GM19372 (cell line): ENCODE data around the gene RAPGEF1.

Experiments used
- ATAC-seq: cut with Tn5 transposase; IDR thresholded peaks from one replicate; pipeline ENCODE4 v1.9.1; 2021; ENCODE audit warnings: mild to moderate bottlenecking, low read depth, moderate library complexity; ENCODE audit not compliant: unreplicated experiment

Gene RAPGEF1

DNA sequence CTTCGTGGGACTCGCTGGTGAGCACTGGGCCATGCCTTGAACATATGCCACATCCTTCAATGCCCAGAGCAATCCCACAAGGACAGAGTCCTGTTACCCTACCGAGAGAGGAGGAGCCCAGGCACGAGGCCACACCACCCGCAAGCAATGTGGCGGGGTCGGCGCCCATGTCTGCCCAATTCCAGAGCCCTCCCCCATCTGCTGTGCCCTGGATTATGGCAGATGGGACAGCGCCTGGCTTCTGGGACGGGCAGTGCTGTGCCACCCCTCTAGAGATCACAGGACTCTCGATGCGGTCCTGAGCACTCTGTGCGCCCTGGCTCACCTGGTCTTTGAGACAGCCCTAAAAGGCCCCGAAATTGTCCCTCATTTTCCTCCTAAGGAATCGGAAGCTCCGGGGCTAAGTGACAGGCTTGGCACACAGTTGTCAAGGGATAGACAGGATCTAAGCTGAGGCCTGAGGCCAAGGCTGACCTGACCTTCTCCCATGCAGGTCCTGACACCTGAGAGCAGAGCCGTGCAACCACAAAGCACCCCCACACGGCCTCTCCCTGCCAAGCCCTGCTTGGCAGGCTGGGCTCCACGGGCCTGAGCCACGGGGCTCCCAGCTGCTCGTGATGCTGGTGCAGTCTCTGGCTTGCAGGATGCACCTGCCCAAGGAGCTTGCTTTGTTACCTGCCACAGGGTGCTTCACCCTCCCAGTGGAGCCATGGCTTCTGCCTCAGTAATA lies 145.8 kb downstream of the RAPGEF1 start:
- ATAC-seq = no peak

DNA sequence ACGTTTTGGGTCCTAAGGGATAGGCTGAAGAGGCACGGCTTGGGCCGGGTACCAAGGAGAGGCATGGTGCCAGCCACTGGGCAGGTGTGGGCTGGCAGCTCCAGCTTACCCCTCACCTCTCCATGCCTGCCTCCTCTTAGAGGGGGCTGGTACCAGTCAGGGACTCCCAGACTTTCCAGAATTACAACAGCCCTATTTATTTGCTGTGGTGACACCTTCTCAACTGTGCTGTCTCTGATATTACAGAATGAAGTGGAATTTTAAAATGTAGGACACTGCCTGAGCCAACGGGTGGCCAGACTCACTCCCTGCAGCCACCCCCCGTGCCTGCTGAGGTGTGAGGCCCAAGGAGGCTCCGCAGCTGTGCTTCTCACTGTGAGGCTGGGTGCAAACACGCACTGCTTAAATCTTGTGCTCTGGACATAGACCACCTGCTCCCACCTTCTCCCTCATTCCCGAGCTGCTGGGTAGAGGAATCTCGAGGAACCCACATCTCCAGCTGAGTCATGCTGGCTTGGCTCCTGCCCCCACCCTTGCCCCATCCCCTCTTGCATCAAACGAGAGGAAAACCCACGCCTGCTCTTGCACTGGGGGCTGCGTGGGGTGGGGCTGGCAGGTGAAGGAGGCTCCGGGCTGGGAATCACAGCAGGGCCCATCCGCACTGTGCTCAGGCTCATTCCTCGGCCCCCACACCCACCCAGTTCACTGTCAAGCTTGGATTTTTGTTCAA lies 146.6 kb downstream of the RAPGEF1 start:
- ATAC-seq = no peak

DNA sequence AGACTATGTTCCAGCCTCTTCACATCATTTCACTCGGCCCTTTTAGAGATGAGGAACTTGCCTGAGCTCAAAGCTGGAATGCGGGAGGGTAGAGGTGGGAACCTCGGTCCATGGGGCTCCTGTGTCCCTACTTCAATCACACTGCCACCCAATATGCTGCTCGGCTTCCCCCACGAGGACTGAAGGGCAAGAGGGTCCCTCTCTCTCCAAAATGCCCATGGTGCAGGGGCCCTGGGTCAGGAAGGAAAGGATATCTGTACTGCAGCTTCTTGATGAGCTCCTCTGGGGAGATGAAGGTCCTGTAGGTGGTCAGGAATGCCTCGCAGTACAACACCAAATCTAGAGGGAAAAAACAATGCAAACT lies 148.0 kb downstream of the RAPGEF1 start:
- ATAC-seq = no peak

DNA sequence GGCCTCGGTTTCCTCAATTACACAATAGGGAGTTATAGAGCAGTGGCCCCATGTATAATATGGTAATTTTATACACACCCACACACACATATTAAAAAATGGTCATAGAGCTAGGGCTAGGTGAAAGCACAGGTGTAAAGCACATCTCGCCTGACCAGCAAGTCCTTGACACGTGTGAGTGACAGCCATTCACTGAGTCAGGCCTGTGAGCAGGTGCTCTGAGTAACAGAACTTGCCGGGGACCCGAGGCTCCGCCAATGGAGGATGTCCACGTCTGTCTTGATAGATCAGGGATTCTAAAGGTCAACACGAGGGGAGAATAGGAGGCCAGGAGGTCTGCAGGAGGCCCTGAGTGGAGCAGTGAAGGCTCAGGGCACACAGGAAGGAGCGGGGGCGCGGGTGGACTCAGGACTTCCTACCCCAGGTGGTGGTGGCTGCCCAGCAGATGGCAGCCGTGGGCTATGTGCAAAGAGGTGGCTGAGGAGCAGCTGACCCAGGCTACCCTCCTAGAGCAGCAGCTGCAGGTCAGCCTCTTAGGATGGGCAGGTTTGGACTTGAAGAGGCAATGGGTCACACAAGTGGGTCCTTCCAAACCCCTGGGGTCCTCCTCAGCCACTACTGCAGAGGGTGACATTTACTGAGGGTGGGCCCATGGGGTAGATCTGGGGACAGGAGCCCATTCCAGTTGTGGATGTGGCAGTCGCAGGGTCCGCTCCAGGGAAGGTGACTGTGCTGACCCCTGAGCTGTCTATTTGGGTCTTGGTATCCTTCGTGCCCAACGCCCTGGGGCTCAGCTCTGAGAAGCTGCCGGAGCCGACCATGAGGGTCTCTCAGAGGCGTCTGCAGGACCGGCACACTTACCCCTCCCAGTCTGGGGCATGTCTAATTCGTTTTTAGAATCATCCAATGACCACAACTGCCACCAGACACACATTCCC lies 148.7 kb downstream of the RAPGEF1 start:
- ATAC-seq = no peak

DNA sequence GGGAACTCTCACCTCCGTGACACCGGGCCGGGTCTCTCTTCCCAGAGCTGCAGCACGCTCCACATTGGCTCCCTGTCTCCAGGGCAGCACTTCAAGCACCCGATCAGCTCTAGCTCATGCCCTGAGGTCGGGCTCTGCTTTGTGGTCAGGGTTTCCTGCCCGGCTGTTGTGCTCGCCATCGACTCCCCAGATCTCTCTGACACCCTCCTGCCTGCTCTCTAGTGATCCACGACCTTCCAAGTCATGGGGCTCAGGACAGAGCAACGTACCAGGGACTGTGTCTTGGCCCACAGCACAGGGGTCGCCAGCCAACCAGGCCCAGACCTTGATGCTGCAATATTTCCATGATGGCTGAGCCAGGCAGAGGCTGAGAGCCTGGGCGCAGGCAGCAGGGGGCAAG lies 149.4 kb downstream of the RAPGEF1 start:
- no peak for ATAC-seq

DNA sequence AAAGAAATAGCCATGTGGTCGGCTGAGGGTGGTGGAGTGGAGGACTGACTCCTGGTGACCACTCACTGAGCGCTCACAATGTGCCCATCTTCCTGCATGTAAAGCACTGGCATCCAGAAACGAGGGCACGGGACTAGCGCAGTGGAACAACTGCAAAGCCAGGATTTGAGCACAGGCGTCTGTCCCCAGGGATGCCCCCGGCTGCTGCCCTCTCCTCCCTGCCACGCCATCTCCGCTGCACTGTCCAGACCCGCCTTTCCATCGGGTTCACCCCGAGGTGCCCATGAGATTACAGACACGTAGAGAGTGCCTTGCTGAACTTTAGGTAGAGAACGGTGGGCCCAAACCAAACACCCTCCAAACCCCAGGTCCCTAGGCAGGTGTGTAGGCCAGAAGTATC lies 149.9 kb downstream of the RAPGEF1 start:
- ATAC-seq = no peak

DNA sequence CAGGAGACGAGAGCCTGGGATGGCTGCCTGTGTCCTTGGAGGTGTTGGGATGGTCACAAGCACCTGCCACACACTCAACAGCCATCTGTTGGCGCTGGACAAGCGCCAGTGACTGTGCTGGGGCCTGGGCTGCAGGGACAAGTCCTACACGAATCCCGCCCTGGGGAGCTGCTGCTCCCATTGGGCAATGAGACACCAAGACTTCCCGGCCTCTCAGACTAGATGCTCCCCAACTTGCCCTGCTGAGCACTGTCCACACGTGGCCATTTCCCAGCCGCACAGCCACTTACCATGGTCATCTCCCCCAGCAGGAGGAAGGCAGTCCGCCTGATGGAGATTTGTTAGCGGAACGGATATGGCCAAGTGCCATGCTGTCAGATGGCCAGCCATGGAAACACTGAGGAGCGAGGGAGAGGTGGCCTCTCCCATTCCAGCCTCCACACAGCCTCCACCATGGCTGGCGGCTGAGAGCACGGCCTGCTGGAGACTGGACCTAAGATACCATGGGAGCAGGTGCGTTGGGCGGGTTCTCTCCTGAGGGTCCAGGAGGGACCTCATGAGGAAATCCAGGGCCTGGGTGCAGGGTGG lies 150.7 kb downstream of the RAPGEF1 start:
- no peak for ATAC-seq

DNA sequence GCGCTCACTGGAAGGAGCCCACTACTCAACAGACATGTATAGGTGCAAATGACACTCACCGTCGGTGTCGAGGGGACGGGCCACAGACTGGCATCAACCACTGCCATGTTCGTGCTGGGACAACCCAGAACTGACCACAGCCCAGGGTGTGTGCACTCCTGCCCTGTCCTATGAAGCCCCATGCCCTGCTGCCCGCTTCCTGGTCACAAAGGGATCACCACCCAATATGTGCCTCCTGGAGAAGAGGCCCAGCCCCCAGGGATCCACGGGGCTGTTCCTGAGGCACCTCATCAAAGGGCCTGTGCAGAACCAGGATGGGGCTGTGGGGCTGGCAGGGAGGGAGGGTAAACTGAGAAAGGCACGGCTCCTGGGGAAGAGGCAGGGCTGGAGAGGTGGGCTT lies 151.5 kb downstream of the RAPGEF1 start:
- ATAC-seq = no peak

DNA sequence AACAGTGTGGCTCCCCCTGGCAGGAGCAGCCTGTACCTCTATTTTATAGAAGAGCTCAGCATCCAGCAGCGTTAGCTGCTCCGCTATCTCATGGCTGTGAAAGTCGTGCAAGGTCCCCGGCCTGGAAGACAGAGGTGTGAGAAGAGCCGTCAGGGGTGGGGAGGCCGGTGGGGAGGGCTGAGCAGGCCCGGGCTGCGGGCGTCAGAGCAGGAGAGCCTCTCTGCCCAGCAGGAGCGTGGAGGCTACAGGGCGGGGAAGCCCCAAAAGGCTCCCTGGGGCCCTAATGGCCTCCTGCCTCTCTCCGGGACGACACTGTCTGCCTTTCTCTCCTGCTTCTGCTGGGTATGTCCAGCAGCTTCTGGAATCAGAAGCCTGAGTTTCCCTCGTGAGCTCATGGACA lies 152.0 kb downstream of the RAPGEF1 start:
- no peak for ATAC-seq

DNA sequence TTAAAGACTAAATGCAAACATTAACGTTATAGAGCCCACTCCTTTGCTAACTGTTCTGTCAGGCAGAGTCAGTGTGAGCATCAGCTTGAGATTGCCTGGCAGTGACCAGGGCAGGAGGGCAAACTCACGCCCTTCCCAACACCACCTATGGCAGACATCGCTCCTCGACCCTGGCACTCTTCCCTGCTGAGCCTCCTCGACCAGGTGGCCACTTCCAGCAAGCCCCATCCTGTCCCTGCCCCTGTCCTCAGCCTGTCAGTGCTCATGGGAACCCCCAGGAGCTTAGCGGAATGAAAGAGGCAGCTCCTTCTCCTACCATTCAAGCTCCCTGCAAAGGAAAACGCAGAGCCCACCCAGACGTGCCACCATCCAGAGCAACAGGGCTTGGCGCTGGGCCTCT lies 152.5 kb downstream of the RAPGEF1 start:
- ATAC-seq = no peak

DNA sequence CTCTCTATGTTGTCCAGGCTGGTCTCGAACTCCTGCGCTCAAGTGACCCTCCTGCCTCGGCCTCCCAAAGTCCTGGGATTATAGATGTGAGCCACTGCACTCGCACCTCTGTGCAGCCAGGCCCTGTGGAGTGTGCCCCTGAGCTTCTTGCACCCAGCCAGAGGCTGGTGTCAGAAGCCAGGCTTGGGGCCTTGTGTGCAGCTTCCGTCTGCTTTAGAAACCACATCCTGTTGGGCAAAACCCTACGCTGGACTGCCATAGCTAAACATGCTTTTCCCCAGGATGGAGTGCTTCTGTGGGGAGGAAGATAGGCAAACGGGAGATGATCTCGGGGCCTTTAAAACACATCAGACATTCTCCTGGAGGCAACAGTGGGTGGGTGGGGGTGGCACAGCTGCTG lies 154.5 kb downstream of the RAPGEF1 start:
- no peak for ATAC-seq

DNA sequence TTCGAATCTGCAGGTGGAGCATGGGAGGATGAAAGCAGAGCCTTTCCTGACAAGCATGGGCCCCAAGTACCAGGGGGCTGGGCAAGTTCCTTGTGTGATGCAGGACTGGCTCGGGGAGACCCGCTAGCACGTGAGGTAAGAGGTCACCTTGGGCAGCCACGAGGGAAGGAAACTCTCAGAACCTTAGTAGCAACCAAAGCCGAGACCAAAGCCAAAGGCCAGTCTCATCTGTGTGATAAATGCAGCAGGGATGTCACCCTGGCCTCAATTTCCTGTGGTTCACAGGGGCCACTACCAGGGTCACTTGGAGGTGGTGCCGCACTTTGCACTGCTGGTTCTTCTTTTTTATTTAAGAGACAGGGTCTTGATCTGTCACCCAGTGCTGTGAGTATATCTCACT lies 155.0 kb downstream of the RAPGEF1 start:
- ATAC-seq = no peak

DNA sequence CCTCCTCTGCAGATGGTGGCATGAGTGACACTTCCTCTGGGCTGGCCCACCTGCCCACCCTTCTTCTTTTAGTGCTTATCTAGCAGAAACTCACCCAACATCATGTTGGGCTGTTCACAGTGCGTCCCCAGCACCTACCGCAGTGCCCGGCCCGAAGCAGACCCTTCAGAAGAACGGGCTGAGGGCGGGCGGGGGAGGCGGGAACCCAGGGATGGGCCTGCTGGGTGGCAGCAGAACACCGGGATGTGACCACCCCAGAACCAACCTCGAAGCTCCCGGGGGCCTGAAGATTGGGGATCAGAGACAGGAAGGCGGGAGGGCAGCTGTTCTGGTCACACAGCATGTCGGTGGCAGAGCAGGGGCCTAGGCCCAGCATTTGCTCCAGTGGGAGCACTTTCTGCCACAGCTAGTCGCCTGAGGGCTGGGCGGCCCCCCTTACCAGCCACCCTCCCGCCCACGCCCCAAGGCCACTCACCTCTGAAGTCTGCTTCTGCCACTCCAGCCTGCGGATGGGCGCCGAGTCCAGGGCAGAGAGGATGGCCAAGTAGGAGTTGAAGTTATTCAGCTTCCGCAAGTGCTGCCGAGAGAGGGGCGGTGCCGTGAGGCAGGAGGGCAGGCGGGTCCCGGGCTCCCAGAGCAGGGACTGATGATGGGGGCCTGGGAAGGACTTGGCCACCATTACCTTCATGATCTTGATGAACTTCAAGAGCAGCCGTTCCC lies 155.9 kb downstream of the RAPGEF1 start:
- no peak for ATAC-seq

DNA sequence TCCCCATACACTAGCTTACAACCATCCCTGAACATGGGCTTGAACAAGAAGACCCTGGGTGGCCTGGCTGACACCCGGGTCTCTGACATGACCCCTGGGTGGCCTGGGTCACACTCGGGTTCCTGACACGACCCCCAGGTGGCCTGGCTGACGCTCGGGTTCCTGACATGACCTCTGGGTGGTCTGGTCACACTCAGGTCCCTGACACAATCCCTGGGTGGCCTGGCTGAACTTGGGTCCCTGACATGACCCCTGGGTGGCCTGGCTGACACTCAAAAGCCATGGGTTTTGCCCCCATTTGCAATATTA lies 156.6 kb downstream of the RAPGEF1 start:
- no peak for ATAC-seq

DNA sequence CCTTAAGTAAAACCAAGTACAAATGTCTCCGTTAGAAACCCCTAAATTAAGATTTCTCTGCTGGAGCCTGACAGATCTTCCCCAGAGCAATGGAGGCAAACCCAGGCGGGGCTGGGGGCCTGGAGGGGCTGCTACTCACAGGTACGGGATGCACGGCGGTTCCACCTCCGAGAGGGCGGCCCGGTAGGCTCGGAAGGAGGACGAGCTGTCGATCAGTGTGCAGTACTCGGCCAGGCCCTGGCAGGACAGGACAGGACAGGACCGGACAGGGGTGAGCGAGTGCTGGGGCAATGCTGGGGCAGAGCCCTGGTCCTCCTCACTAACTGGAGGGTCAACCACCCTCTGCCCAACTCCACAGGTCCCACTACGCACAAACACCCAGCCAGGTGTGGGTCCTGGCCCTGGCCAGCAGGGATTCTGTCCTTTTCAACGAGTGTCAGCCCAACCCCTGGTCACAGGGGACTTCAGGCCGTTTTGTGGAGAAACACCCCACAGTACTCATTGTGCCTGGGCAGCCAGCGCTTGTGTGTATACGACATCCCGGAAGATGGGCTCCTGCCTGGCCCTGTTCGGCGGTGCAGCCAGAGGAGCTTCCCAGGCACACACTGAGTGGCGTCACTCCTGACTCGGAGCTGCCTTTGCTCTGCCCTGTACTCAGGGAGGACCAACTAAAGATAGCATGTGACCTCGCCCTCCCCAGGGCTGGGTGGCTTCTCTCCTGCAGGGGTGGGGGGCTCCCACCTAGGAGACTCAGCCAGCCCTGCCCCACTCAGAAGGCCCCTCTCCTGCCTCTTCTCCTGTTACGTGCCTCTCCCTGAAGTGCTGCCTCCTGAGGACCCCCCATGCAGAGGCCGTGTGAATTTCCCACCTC lies 157.2 kb downstream of the RAPGEF1 start:
- ATAC-seq = no peak

DNA sequence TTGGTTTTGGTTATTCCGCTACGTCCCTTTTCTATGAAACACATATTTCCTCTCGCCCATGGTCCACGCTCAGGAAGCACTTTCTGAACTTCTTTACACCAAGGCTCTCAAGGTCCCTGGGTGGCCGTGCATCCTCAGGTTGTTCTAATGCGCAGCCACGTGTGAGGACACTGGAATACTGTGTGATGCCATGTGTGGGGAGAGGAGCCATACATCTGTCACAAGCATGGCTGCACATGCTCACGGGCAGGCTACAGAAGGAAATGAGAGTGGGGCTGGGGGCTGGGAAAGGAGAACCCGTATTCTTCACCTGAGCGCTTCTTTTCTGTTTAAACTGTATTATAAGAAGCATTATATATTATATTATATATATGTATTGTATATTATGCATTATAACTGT lies 157.8 kb downstream of the RAPGEF1 start:
- ATAC-seq = no peak

DNA sequence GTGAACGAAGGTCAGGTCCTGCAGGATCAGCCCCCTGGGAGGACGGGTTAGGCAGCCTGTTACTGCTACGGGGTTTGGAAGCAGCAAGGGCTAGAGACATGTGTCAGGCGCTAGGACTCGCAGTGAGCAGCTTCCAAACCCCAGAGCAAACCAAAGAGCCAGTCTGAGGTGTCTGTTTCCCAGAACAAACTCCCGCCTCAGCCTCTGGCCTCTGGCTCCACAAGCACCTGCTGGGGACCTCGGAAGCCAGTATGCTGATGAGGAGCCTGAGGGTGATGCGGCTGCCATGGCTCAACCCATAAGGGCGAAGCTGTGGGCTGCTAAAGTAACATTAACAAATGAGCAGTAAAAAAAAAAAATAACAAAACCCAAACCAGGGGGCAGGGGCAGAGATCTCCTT lies 159.5 kb downstream of the RAPGEF1 start:
- no peak for ATAC-seq

DNA sequence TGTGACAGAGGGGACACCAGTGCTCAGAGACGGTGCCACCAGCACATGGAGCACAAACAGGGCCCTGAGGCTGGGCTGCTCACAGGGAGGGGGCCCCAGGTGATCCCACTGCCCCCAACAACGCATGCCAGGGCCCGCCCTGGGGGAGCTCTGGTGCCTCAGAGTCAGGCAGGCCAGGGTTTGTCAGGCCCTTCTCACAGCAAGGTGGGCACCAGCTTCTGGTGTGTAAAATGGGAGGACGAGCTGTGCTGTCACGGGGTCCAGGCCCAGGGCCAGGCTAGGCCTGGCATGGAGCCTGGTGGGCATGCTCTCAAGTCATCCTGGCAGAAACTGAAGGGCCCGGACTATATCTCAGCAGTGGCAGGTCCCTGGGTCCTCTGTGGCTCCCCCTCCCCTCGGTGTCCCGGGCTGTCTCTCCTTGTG lies 160.1 kb downstream of the RAPGEF1 start:
- no peak for ATAC-seq

DNA sequence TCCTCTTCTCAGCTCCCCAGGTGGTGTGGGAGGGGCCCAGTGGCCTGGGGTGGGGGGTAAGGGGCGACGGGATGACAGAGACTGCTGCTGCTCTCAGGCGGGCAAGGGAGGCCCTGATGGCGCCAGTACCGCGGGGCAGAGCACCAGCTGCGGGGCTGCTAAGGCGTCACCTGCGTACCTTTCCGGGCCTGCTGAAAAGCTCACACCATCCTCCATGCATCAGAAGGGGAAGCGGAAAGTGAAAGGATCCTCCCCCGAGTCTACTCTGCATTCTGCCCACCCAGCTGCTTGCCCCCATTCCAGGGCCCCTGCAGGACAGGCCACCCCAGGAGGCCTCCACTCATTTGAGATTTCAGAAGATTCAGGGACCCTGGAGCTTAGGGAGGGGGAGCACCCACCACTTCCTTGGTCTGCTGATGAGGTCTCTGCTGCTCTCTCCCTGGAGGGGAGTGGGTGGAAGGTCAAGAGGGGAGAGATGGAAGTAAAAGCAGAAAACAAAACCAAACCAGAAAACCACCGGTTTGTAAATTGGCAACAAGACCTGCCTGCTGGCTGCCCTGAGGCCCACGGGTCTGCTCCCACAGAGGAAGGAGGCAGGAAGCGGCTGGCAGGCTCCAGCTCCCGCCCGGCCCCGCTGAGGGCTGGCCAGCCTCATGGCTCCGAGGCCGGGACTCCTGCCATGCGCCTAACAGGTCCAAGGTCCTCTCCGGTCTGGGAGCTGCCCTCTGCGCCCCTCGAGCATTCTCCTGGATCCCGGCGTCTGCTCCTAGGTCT lies 161.0 kb downstream of the RAPGEF1 start:
- no peak for ATAC-seq
